ENCODE measurements around the gene NCAM2. TPM values are rescaled to one million over a fixed set of nuclear protein-coding genes. Genes with fewer than 3 reads are reported as not detected.

NCAM2 gene
- total RNA-seq, 1 donor from 2014 or later: not detected

GRCh38 chr21:21019681-21020080 is 21.5 kb downstream of the NCAM2 start:
- H3K4me3 ChIP-seq (ENCODE audit: low read depth, low read length): no peak overlapping the region
- TF ChIP-seq CTCF (conservative IDR thresholded peaks at IDR 0.05; ENCODE audit: low read depth, low read length): no peak
- DNase-seq (ENCODE audit: low read depth): no peak

- no peak for DNase-seq (ENCODE audit: low read depth)
- no peak overlapping the region for H3K4me3 ChIP-seq (ENCODE audit: low read depth, low read length)
- TF ChIP-seq CTCF (conservative IDR thresholded peaks at IDR 0.05; ENCODE audit: low read depth, low read length): no peak
Measured at GRCh38 chr21:21025742-21026141, 27.5 kb downstream of the NCAM2 start.

GRCh38 chr21:21028275-21028820 is 30.1 kb downstream of the NCAM2 start:
- no peak for TF ChIP-seq CTCF (conservative IDR thresholded peaks at IDR 0.05; ENCODE audit: low read depth, low read length)
- no peak overlapping the region for H3K4me3 ChIP-seq (ENCODE audit: low read depth, low read length)
- DNase-seq (ENCODE audit: low read depth): no peak

- TF ChIP-seq CTCF (conservative IDR thresholded peaks at IDR 0.05; ENCODE audit: low read depth, low read length): no peak
- H3K4me3 ChIP-seq (ENCODE audit: low read depth, low read length): no peak overlapping the region
- no peak for DNase-seq (ENCODE audit: low read depth)
Measured at GRCh38 chr21:21029164-21029563, 31.0 kb downstream of the NCAM2 start.

GRCh38 chr21:21030311-21030710 is 32.1 kb downstream of the NCAM2 start:
- no peak for DNase-seq (ENCODE audit: low read depth)
- TF ChIP-seq CTCF (conservative IDR thresholded peaks at IDR 0.05; ENCODE audit: low read depth, low read length): no peak
- no peak overlapping the region for H3K4me3 ChIP-seq (ENCODE audit: low read depth, low read length)

GRCh38 chr21:21034036-21034435 is 35.8 kb downstream of the NCAM2 start:
- no peak for TF ChIP-seq CTCF (conservative IDR thresholded peaks at IDR 0.05; ENCODE audit: low read depth, low read length)
- DNase-seq (ENCODE audit: low read depth): no peak
- H3K4me3 ChIP-seq (ENCODE audit: low read depth, low read length): no peak overlapping the region

- no peak for TF ChIP-seq CTCF (conservative IDR thresholded peaks at IDR 0.05; ENCODE audit: low read depth, low read length)
- no peak for DNase-seq (ENCODE audit: low read depth)
- H3K4me3 ChIP-seq (ENCODE audit: low read depth, low read length): no peak overlapping the region
Measured at GRCh38 chr21:21039624-21040170, 41.5 kb downstream of the NCAM2 start.
